Prostate gland (tissue), 2 donors: ENCODE results near the gene ALB. TPM values are rescaled to one million over a fixed set of nuclear protein-coding genes. Genes with fewer than 3 reads are reported as not detected.
"Not testable (repeated sequence)": the region's sequence is repeated elsewhere in the genome, so short reads cannot be mapped to it uniquely, and the experiment has no call there.

Source experiments
- DNase-seq: peaks from one replicate; pipeline ENCODE4 v3.0.0-alpha.2; 2019; ENCODE audit warnings: low spot score
- H3K27ac ChIP-seq, 2 donors: fragments of 200-600 bp; sonication (generic); 2 replicates each; pipeline ENCODE4 v1.5.1; 2017 to 2019
- H3K27me3 ChIP-seq: fragments of 200-600 bp; sonication (generic); replicated peaks from 2 replicates; pipeline ENCODE4 v1.5.1; 2019; ENCODE audit not compliant: insufficient read depth
- H3K36me3 ChIP-seq, 2 donors: fragments of 200-600 bp; sonication (generic); 1 replicate in 1 of 2; 2 replicates in 1 of 2; pipeline versions ENCODE4 v1.5.1 to v1.8.1; 2017 to 2019
- H3K4me1 ChIP-seq: fragments of 200-600 bp; sonication (generic); replicated peaks from 2 replicates; pipeline ENCODE4 v1.5.1; 2019
- H3K4me3 ChIP-seq, 2 donors: fragments of 200-600 bp; sonication (generic); 2 replicates each; pipeline ENCODE4 v1.5.1; 2017 to 2019
- H3K9me3 ChIP-seq: fragments of 200-600 bp; sonication (generic); 2 replicates; pipeline ENCODE4 v1.5.1; 2017
- POLR2A ChIP-seq: fragments of 450-650 bp; IDR thresholded peaks from one replicate; pipeline ENCODE4 v1.6.1; 2016; ENCODE audit warnings: antibody characterized with exemption, mild to moderate bottlenecking
- POLR2AphosphoS5 ChIP-seq: sonication (generic); formaldehyde crosslinking; IDR thresholded peaks from one replicate; pipeline ENCODE4 v1.6.1; 2017; ENCODE audit warnings: antibody characterized with exemption
- WGBS: methylation state at CpG from one replicate; pipeline ENCODE4 v1.1.5; 2018; 5-methylcytosine and 5-hydroxymethylcytosine counted together
- intact Hi-C: fragments of 100-400 bp; cut with DNase I; formaldehyde crosslinking; loops from one replicate; pipeline ENCODE4 v1.14.2; 2022
- total RNA-seq, 2 donors: library from RNA; depleted of rRNA; stranded (reverse); fragments of >200 nt; gene quantifications; one replicate each; pipeline ENCODE4 v1.1.0, GENCODE V29; 2016
- TF ChIP-seq, protein P1 (sequence below), 4 experiments: fragments of 200-600 bp in 2 of 4; fragments of 450-650 bp in 2 of 4; sonication (generic) in 2 of 4; IDR thresholded peaks; 1 replicate in 3 of 4; 2 replicates in 1 of 4; pipeline ENCODE4 v1.5.1; 2016 to 2019; ENCODE audit warnings: antibody characterized with exemption in 4 of 4, mild to moderate bottlenecking in 2 of 4, moderate library complexity in 2 of 4

ALB gene
- total RNA-seq, 2 donors from 2014 or later, result 0.41 to 9.0 TPM

DNA sequence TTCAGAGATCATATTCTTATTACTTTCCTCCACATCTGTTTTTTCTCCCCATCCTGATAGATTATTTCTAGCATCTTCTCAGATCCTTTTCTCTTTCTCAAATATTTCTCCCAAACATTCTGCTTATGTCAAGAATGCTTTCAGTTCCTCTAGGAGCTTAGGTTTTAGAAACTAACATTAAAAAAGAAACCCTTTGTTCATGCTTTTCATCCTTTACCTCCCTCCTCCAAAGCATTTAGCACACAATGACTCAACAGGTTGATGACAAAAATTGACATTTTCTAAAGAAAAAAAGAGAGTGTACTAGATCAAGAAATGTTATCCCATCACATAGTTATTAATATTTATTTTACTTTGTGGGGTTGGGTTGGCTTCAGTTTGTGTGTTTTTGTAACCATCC is 16.5 kb upstream of the ALB start:
- intact Hi-C loops, result no loop called here
- H3K27ac ChIP-seq, result no peak overlapping the region

DNA sequence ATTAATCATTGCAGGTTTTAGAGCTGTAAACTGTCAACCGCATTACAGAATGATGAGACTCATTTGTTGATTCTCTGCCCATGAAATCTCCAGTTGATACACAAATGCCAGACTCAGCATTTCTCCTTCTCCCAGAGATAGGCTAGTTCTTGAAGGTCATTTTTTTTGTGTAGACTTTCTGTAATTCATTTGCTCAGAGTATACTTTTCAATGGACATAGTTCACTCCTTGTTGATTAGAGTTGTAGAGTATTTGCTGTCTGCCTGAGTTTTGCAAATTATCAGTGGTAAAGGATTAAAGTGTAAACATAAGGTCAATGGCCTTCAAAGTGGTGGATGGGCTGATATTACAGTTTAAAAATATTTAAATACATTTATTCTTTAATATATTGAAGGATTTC is 15.2 kb upstream of the ALB start:
- Histone ChIP-seq H3K4me3 (no peak overlapping the region), H3K27ac (no peak overlapping the region), H3K9me3 (no peaks in the 10 kb centered on the region), H3K4me1 (no peaks in the 10 kb centered on the region), H3K36me3 (no peaks in the 10 kb centered on the region), H3K27me3 (no peaks in the 10 kb centered on the region)
- WGBS, result 89% methylated on average over 1 of the region's 1 CpG
- TF ChIP-seq POLR2AphosphoS5 (no peak), POLR2A (no peak)
- TF ChIP-seq, protein P1, sequence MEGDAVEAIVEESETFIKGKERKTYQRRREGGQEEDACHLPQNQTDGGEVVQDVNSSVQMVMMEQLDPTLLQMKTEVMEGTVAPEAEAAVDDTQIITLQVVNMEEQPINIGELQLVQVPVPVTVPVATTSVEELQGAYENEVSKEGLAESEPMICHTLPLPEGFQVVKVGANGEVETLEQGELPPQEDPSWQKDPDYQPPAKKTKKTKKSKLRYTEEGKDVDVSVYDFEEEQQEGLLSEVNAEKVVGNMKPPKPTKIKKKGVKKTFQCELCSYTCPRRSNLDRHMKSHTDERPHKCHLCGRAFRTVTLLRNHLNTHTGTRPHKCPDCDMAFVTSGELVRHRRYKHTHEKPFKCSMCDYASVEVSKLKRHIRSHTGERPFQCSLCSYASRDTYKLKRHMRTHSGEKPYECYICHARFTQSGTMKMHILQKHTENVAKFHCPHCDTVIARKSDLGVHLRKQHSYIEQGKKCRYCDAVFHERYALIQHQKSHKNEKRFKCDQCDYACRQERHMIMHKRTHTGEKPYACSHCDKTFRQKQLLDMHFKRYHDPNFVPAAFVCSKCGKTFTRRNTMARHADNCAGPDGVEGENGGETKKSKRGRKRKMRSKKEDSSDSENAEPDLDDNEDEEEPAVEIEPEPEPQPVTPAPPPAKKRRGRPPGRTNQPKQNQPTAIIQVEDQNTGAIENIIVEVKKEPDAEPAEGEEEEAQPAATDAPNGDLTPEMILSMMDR (IDR thresholded peaks at IDR 0.05), result no peak
- intact Hi-C loops, result no loop called here
- DNase-seq, result no peak

More for the DNA sequence above, 16.5 kb upstream of the ALB start:
- no peak overlapping the region for H3K4me3 ChIP-seq
- no peaks in the 10 kb centered on the region for H3K9me3 ChIP-seq
- no peaks in the 10 kb centered on the region for H3K36me3 ChIP-seq
- no peaks in the 10 kb centered on the region for H3K4me1 ChIP-seq
- H3K27me3 ChIP-seq, result no peaks in the 10 kb centered on the region
- TF ChIP-seq POLR2AphosphoS5 (no peak), POLR2A (no peak)
- TF ChIP-seq, protein P1 (IDR thresholded peaks at IDR 0.05), result no peak
- DNase-seq, result no peak

DNA sequence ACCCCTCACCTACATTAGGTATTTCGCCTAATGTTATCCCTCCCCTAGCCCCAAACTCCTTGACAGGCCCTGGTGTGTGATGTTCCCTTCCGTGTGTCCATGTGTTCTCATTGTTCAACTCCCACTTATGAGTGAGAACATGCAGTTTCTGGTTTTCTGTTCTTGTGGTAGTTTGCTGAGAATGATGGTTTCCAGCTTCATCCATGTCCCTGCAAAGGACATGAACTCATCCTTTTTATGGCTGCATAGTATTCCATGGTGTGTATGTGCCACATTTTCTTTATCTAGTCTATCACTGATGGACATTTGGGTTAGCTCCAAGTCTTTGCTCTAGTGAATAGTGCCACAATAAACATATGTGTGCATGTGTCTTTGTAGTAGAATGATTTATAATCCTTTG is 14.4 kb upstream of the ALB start:
- H3K4me3 ChIP-seq, H3K4me1 ChIP-seq, H3K27me3 ChIP-seq, H3K27ac ChIP-seq, DNase-seq, intact Hi-C loops, H3K36me3 ChIP-seq, H3K9me3 ChIP-seq: not testable (repeated sequence)
- WGBS, result 93% methylated on average over 2 of the region's 2 CpGs

DNA sequence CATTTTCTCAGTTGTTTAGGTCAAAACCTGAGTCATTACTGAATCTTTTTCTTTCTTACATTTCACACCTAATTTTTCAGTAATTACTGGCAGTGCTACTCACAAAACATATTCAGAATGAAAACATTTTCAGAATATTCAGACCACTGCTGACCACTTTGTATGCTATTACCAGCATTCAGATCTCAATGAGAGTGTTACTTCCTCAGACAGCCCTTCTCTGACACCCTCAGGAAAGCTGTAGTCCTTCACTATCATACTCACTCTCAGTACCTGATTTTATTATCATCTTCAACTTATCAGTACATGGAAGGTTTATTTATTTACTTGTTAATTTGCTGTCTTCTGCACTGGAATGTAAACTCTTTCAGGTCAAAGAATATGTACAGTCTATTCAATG is 12.3 kb upstream of the ALB start:
- TF ChIP-seq POLR2A (no peak), POLR2AphosphoS5 (no peak)
- TF ChIP-seq, protein P1 (IDR thresholded peaks at IDR 0.05), result no peak
- DNase-seq, result no peak
- Histone ChIP-seq H3K4me1 (no peaks in the 10 kb centered on the region), H3K27me3 (no peaks in the 10 kb centered on the region), H3K36me3 (no peaks in the 10 kb centered on the region), H3K9me3 (no peaks in the 10 kb centered on the region), H3K27ac (no peak overlapping the region), H3K4me3 (no peak overlapping the region)
- intact Hi-C loops, result no loop called here

DNA sequence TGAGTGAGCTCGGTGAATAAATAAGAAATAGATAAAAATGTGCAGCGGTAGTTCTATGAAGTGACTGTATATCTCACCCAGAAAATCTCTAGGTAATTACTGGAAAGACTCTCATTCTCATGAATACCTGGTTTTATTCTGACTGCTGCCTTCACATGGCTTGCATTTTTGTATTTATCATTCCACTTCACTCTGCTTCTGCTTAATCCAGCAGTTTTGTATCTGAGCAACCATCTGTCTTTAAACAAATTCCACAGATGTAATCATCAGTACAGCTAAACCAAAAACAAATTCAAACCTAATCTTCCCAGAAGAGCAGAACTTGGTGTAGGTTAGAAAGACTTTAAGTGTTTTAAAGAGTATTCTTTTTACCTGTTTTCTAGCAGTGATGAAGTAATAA is 11.2 kb upstream of the ALB start:
- 77% methylated on average over 2 of the region's 2 CpGs for WGBS
- Histone ChIP-seq H3K27me3 (no peaks in the 10 kb centered on the region), H3K36me3 (no peaks in the 10 kb centered on the region), H3K27ac (no peak overlapping the region), H3K4me1 (no peaks in the 10 kb centered on the region), H3K9me3 (no peaks in the 10 kb centered on the region), H3K4me3 (no peak overlapping the region)
- intact Hi-C loops, result no loop called here
- DNase-seq, result no peak
- TF ChIP-seq POLR2AphosphoS5 (no peak), POLR2A (no peak)
- TF ChIP-seq, protein P1 (IDR thresholded peaks at IDR 0.05), result no peak
